Right atrium auricular region (tissue), 2 donors: ENCODE data around the gene GORASP1. TPM values are rescaled to one million over a fixed set of nuclear protein-coding genes. Genes with fewer than 3 reads are reported as not detected.
A peak's percentile ranks its signal among the peaks of the same experiment; 100 is the strongest.

Source experiments
- DNase-seq: peaks from one replicate; pipeline ENCODE4 v3.0.0-alpha.2; 2019; ENCODE audit warnings: low spot score
- H3K27ac ChIP-seq, 2 donors: fragments of 200-600 bp; sonication (generic); 1 replicate in 1 of 2; 2 replicates in 1 of 2; pipeline ENCODE4 v1.5.1; 2016 to 2019
- H3K27me3 ChIP-seq, 2 donors: fragments of 200-600 bp; sonication (generic); one replicate each; pipeline versions ENCODE4 v1.5.1 to v1.6.0; 2017 to 2019
- H3K36me3 ChIP-seq: fragments of 200-600 bp; sonication (generic); one replicate; pipeline ENCODE4 v1.5.1; 2016
- H3K4me1 ChIP-seq, 2 donors: fragments of 200-600 bp; sonication (generic); one replicate each; pipeline versions ENCODE4 v1.5.1 to v1.6.0; 2017 to 2019
- H3K4me3 ChIP-seq, 2 donors: fragments of 200-600 bp; sonication (generic); 1 replicate in 1 of 2; 2 replicates in 1 of 2; pipeline ENCODE4 v1.5.1; 2017 to 2019; ENCODE audit warnings: mild to moderate bottlenecking in 1 of 2, moderate library complexity in 1 of 2
- H3K9me3 ChIP-seq, 2 donors: fragments of 200-600 bp; sonication (generic); one replicate each; pipeline ENCODE4 v1.5.1; 2019
- total RNA-seq, 2 donors: library from RNA; depleted of rRNA; stranded (reverse); fragments of >200 nt; gene quantifications; one replicate each; pipeline ENCODE4 v1.1.0, GENCODE V29; 2016
- TF ChIP-seq, protein P1 (sequence below), 2 donors: fragments of 200-600 bp; sonication (generic); IDR thresholded peaks; one replicate each; pipeline ENCODE4 v1.5.1; 2019; ENCODE audit warnings: antibody characterized with exemption in 2 of 2

GORASP1 gene
- total RNA-seq, 2 donors from 2014 or later, result 34.3 to 38.8 TPM

DNA sequence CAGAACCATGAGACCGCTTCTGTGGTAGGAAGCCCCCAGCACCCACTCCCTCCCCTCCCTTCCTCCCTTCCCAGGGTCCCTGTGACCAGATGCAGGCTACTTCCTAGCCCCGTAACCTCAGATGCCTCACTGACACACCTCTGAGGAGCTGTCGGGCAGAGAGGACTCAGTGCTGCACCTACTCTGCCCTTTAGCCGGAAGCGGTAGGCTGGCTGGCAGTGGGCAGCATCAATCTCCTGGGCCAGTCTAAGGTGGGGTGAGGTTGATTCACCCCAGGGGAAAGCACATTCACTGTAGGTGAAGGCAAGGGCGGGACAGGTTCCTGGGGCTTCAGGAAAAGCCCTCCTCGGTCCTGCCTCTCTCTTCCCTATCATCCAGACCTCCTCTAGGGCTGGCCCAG is 26.9 kb upstream of the GORASP1 start:
- TF ChIP-seq, protein P1, sequence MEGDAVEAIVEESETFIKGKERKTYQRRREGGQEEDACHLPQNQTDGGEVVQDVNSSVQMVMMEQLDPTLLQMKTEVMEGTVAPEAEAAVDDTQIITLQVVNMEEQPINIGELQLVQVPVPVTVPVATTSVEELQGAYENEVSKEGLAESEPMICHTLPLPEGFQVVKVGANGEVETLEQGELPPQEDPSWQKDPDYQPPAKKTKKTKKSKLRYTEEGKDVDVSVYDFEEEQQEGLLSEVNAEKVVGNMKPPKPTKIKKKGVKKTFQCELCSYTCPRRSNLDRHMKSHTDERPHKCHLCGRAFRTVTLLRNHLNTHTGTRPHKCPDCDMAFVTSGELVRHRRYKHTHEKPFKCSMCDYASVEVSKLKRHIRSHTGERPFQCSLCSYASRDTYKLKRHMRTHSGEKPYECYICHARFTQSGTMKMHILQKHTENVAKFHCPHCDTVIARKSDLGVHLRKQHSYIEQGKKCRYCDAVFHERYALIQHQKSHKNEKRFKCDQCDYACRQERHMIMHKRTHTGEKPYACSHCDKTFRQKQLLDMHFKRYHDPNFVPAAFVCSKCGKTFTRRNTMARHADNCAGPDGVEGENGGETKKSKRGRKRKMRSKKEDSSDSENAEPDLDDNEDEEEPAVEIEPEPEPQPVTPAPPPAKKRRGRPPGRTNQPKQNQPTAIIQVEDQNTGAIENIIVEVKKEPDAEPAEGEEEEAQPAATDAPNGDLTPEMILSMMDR (IDR thresholded peaks at IDR 0.05), result no peak
- H3K9me3 ChIP-seq, result no peaks in the 10 kb centered on the region
- no peak overlapping the region for H3K4me3 ChIP-seq
- H3K27ac ChIP-seq, result peak overlapping the region in 1 of 2 donors; percentile 40
- H3K27me3 ChIP-seq, result no peaks in the 10 kb centered on the region
- H3K36me3 ChIP-seq, result no peaks in the 10 kb centered on the region
- peaks cover 0 to 48% of the 10 kb centered on the region in 2 donors for H3K4me1 ChIP-seq
- DNase-seq, result no peak

DNA sequence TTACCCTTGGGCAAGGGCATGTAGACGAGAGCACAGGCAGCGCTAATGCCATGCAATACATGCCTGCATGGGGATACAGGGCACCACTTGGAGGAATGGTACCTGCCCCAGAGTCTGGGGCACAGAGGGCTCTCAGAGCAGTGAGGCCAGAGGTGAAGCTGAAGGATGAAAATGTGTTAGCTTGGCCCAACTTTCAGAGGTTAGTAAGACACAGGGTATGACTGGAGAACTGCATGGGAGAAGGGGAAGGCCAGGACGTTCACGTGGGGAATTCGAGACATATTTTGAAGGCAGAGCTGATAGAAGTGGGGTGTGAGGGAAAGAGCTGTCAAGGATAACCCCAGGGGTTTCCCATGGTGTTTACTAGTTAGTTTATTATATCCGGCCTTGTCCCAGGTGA is 26.4 kb upstream of the GORASP1 start:
- H3K4me1 ChIP-seq, result peaks cover 0 to 43% of the 10 kb centered on the region in 2 donors
- no peaks in the 10 kb centered on the region for H3K36me3 ChIP-seq
- TF ChIP-seq, protein P1 (IDR thresholded peaks at IDR 0.05), result no peak
- no peak overlapping the region for H3K4me3 ChIP-seq
- H3K27ac ChIP-seq, result no peak overlapping the region
- no peaks in the 10 kb centered on the region for H3K9me3 ChIP-seq
- DNase-seq, result no peak
- no peaks in the 10 kb centered on the region for H3K27me3 ChIP-seq

DNA sequence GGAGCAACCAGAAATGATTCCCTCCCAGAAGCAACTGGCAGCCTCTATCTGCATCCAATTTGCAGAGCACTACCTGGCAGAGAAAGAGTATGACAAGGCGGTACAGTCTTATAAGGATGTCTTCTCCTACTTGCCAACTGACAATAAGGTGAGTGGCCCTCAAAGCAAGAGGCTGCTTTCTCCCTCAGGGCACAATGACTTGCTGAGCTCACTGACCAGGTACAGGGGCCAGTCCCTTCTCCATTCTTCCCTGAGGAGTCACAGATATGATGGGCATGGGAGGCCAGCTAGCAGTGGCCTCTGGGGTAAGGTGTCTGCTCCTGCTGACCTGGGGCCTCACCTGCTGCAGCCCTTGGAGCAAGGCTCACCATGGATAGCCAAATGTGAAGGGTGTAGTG is 25.7 kb upstream of the GORASP1 start:
- Histone ChIP-seq H3K4me1 (peaks cover 0 to 40% of the 10 kb centered on the region in 2 donors), H3K27ac (no peak overlapping the region), H3K9me3 (no peaks in the 10 kb centered on the region), H3K36me3 (no peaks in the 10 kb centered on the region), H3K27me3 (no peaks in the 10 kb centered on the region), H3K4me3 (no peak overlapping the region)
- TF ChIP-seq, protein P1 (IDR thresholded peaks at IDR 0.05), result no peak
- no peak for DNase-seq

DNA sequence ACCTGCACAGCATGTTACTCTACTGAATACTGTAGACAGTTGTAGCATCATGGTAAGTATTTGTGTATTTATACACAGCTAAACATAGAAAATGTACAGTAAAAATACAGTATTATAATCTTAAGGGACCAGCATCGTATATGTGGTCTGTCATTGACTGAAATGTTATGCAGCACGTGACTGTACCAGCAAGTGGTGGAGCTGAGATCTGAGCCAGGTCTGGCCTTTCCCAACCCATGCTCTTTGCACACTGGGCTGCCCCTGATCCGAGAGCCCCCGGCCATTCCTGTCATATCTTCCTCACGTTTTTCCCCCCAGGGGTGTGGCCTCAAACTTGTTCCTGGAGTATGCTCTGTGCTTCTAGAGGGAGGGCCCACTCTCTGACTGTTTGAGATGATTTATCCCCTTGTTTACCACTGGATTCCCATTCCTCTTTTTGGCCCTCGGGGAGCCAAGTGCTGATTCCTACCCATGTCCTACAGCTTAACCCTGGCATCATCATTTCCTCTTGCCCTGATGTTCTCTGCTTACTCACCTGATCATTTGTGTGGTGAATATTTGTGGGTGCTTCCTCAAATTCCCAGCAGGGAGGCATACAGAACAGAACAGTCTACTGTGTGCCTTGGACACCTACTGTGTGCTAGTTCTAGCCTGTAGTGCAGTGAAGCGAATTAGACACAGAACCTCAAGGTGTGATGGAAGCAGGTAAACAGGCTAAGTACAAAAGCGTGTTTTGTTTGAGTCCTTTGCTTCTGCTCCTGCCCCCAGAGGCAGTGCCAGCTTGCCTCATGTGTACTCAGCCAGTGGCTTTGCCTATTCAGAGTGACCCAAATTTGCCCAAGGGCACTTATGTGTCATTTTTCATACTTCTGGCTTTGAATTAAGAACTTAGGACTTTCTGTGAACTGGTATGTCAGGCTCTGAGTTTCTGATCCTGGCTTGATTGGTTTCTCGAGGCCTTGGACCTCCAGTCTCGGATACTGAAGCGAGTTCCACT is 25.0 kb upstream of the GORASP1 start:
- TF ChIP-seq, protein P1 (IDR thresholded peaks at IDR 0.05), result no peak
- Histone ChIP-seq H3K36me3 (no peaks in the 10 kb centered on the region), H3K9me3 (no peaks in the 10 kb centered on the region), H3K27me3 (no peaks in the 10 kb centered on the region), H3K4me3 (no peak overlapping the region), H3K27ac (no peak overlapping the region), H3K4me1 (peaks cover 0 to 40% of the 10 kb centered on the region in 2 donors)
- no peak for DNase-seq

DNA sequence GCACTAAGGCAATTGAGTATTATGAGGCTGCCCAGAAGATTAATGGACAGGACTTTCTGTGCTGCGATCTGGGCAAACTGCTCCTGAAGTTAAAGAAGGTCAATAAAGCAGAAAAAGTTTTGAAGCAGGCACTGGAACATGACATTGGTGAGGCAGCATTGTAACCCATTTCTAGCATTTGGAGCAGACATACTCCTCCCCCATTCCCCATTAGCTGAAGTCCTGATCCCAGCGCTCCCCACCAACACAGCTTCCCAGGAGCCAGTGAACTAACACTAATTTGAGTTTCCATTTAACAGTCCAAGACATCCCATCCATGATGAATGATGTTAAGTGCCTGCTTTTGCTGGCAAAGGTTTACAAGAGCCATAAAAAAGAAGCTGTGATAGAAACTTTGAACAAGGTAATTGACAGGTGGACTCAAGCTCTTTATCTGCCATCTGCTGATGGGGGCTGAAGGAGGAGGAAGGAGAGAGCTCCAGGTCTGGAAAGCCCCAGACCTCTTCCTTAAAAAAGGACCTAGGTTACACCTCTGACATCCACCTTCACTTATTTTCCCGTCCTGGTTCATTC is 23.4 kb upstream of the GORASP1 start:
- no peak for DNase-seq
- H3K4me1 ChIP-seq, result peaks cover 0 to 41% of the 10 kb centered on the region in 2 donors
- TF ChIP-seq, protein P1 (IDR thresholded peaks at IDR 0.05), result no peak

More for the DNA sequence above, 23.4 kb upstream of the GORASP1 start:
- Histone ChIP-seq H3K27me3 (no peaks in the 10 kb centered on the region), H3K4me3 (no peak overlapping the region), H3K9me3 (no peaks in the 10 kb centered on the region), H3K27ac (no peak overlapping the region), H3K36me3 (no peaks in the 10 kb centered on the region)
